ENCODE data around the gene ZNF227.

The ZNF227 gene

GRCh38 chr19:44260695-44261446 is 48.5 kb downstream of the ZNF227 start:
- Mint-ChIP-seq H3K9me3 (peaks cover 71% of the 10 kb centered on the region), H3K4me3 (peak overlapping the region; percentile 57), H3K27me3 (no peaks in the 10 kb centered on the region), H3K27ac (no peak overlapping the region), H3K4me1 (peaks cover 10% of the 10 kb centered on the region), H3K36me3 (ENCODE audit: low read depth) (peaks cover 31% of the 10 kb centered on the region)
- ATAC-seq = no peak
- DNase-seq = no peak

DNA sequence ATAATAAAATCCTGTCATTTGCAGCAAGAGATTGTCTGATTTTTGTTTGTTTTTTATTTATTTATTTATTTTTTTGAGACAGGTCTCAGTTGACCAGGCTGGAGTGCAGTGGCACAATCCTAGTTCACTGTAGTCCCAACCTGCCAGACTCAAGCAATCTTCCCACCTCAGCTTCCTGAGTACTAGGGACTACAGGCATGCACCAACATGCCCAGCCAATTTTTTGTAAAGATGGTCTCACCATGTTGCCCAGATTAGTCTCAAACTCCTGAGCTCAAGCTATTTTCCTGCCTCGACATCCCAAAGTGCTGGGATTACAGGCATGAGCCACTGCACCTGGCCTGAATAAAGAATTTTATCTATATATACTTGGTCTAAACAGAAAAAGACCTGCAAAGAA is 65.0 kb downstream of the ZNF227 start:
- Mint-ChIP-seq H3K27me3 (no peaks in the 10 kb centered on the region), H3K4me3 (no peak overlapping the region), H3K27ac (no peak overlapping the region), H3K9me3 (peaks cover 74% of the 10 kb centered on the region), H3K36me3 (ENCODE audit: low read depth) (peaks cover 63% of the 10 kb centered on the region), H3K4me1 (no peaks in the 10 kb centered on the region)
- ATAC-seq (no peak), DNase-seq (no peak)

GRCh38 chr19:44278181-44278690 is 65.9 kb downstream of the ZNF227 start:
- Mint-ChIP-seq H3K4me3 (no peak overlapping the region), H3K36me3 (ENCODE audit: low read depth) (peaks cover 58% of the 10 kb centered on the region), H3K27ac (no peak overlapping the region), H3K27me3 (no peaks in the 10 kb centered on the region), H3K4me1 (no peaks in the 10 kb centered on the region), H3K9me3 (peaks cover 72% of the 10 kb centered on the region)
- no peak for ATAC-seq
- DNase-seq = no peak

DNA sequence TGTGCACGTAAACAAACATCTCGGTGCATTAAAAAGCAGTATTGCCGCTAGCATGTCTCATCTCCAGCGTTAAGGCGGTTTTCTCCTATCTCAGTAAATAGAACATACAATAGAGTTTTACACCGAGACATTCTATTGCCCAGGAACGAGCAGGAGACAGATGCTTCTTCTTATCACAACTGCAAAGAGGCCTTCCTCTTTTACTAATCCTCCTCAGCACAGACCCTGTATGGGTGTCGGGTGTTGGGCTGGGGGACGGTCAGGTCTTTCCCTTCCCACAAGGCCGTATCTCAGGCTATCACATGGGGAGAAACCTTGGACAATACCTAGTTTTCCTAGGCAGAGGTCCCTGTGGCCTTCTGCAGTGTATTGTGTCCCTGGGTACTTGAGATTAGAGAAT is 68.6 kb downstream of the ZNF227 start:
- H3K4me1 Mint-ChIP-seq = no peaks in the 10 kb centered on the region
- no peaks in the 10 kb centered on the region for H3K27me3 Mint-ChIP-seq
- DNase-seq = no peak
- H3K4me3 Mint-ChIP-seq = no peak overlapping the region
- ATAC-seq = no peak
- peaks cover 48% of the 10 kb centered on the region for H3K36me3 Mint-ChIP-seq (ENCODE audit: low read depth)
- peaks cover 70% of the 10 kb centered on the region for H3K9me3 Mint-ChIP-seq
- no peak overlapping the region for H3K27ac Mint-ChIP-seq

DNA sequence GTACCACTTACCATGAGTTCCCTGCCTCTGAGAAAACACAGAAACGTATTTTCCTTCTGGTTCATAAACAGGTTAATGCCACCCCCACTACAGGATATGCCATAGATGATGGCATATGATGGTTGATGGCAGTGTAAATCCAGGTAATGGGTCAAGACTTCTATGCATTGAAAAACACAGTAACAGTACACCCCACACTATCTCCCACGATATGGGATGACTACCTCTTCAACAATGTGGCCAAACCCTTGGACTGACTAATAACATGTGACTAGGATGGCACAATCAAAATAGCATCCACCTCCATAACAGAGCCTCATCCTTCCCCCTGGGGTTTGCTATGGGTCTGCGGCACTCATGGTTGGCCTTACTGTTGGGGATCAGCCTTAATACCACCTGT is 70.5 kb downstream of the ZNF227 start:
- Mint-ChIP-seq H3K4me3 (no peak overlapping the region), H3K9me3 (peaks cover 76% of the 10 kb centered on the region), H3K36me3 (ENCODE audit: low read depth) (peaks cover 51% of the 10 kb centered on the region)

GRCh38 chr19:44284968-44285367 is 72.6 kb downstream of the ZNF227 start:
- Mint-ChIP-seq H3K27me3 (no peaks in the 10 kb centered on the region), H3K27ac (no peak overlapping the region), H3K4me1 (no peaks in the 10 kb centered on the region), H3K4me3 (no peak overlapping the region), H3K9me3 (peaks cover 79% of the 10 kb centered on the region), H3K36me3 (ENCODE audit: low read depth) (peaks cover 57% of the 10 kb centered on the region)
- DNase-seq (no peak), ATAC-seq (no peak)

More for the DNA sequence above, 70.5 kb downstream of the ZNF227 start:
- no peak for DNase-seq
- ATAC-seq = no peak
- no peaks in the 10 kb centered on the region for H3K27me3 Mint-ChIP-seq
- no peak overlapping the region for H3K27ac Mint-ChIP-seq
- no peaks in the 10 kb centered on the region for H3K4me1 Mint-ChIP-seq
